COLO829 (cell line): ENCODE results near the gene COL5A2.
A peak's percentile ranks its signal among the peaks of the same experiment; 100 is the strongest.

Experiments used
- DNase-seq: peaks from one replicate; pipeline ENCODE4 v3.0.0; 2012; ENCODE audit warnings: low spot score

Gene COL5A2

DNA sequence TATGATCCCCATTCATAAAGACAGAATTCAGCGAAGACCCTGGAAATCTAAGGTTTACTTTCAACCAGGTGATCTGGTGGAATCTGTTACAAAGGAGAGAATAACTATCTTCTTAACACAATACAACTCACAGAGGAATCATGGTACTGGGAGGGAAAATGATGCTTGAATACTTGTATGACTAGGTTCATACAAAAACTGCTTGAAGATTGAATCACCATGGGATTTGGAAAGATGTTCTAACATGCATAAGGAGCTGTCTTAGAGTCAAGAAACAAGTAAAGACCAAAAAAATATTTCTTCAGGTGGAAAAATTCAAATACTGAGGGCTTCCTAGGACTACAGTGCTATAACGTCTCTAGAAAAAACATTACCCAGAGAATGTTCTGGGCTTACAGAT is 32.2 kb downstream of the COL5A2 start:
- DNase-seq: no peak

DNA sequence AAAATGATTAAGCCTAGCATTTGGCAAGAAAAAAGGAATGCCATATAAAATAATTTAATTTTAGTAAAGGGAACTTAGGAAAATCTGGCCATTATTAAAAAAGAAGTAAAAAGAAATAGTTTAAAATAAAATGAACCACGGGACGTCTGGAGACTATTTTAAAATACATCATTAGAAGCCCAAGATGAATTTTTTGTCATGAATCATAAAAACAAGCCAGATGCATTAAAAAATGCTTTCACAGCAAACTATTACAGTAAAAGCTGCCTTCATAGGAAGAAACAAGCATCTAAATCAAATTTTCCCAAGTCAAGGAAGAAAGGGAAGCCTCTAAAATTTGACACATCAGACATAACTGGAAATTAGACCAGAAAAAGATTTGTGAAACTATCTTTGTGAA is 33.0 kb downstream of the COL5A2 start:
- no peak for DNase-seq

DNA sequence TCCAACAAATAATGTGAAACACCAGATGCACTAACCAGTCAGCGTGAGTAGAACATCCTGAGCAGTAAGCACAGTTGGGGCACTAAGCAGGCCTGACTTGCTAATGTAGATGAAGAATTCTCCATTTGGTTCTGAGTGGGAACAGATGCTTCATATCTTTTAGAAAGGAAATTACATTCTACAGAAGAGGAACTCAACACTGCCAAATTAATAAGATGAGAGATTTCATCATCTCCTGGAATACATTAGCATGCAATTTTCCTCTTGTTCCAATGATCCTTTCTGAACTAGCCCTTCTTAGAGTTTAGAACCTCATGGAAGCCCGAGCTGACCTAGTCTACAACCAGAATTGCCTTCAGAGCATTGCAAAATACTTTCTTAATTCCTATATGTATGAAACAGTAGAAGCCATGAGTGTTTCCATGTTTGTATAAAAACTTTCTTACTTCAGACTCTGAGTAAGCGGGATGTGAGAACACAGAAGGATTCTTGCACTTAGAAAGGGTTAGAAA is 34.8 kb downstream of the COL5A2 start:
- no peak for DNase-seq

DNA sequence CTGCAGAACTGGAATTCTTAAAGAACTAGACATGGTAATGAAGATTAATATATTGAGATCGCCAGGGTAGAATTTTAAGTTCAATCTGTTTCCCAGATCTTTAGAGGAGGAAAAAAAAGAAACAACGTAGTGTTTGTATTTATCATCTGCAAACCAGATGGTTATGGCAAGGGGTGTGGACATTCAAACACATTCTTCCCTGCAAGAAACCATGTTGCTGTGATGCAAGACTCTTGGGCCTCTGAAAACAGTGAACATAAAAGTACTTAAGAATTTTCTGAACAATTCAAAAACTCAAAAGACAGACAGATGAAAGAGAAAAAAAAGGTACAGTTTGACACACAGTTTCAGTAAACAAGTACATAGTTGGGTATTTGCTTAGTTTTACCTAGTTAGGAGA is 35.6 kb downstream of the COL5A2 start:
- no peak for DNase-seq

DNA sequence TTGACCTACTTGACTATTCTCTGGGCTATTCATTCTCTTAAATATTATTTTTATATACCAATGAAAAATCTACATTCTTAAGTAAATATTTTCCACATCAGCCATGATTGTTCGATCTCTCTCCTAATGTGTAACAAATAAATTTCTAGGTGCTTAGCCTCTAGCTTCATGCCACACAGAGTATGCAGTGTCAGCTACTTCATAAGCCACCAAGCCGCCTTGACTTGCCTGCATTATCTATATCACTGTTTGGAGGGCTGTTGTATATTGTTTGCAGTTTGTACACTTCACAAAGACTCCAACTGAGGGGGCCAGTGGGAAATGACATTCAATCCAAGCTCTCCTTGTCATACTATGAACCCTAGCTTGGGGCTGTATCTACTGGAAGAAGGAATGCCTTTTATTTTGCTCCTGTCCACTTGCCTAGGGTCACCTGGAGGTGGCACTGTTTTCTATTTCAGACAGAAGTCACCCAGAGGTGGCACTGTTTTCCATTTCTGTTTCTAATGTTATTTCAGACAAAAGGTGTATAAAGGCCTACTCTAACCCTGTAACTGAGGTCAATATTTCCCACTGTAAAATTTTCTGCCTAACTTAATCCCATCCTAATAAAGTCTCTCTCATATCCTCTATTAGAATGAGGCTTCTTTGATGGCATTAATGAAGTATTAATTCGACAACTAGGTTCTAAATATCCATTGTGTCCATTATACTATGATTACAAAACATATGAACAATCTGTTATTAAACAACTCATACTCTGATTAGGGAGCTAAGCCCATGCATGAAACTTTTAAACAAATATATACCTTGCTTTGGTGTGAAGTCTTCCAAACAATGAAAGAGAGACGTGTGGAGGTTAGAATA is 36.4 kb downstream of the COL5A2 start:
- peak; percentile 27 for DNase-seq

DNA sequence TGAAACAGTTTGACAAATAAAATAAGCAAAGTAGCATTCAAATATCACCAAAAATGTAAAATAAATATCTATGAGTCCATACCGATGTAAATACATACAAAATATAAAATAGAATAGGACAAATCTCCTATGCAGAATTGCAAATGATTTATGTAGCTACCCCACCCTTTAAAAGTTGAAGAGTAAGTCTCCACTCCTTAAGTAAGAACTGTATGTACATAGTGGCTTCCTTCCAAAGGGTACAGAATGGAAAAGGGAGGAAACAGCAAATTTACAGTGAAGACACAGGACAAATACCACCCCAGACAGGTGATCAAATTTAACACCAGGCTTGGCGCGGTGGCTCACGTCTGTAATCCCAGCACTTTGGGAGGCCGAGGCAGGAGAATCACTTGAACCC is 40.8 kb downstream of the COL5A2 start:
- DNase-seq: no peak

DNA sequence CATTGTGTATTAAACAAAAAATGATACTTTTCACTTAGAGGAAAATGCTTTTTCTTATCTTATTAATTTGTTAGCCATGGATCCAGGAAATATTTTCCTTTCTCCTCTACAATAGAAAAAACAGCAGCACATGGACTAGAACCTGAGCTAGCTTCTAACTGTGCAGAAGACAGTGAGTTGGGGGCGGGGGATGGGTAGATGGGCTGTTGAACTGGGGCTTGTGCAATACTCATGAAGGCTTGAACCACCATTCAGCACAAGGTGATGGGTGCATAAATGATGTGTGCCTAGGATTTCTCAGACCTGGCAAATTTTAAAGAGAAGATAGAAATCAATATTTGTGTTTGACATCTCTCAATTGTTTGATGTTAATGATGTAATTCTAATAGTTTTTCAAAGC is 42.0 kb downstream of the COL5A2 start:
- DNase-seq: no peak

DNA sequence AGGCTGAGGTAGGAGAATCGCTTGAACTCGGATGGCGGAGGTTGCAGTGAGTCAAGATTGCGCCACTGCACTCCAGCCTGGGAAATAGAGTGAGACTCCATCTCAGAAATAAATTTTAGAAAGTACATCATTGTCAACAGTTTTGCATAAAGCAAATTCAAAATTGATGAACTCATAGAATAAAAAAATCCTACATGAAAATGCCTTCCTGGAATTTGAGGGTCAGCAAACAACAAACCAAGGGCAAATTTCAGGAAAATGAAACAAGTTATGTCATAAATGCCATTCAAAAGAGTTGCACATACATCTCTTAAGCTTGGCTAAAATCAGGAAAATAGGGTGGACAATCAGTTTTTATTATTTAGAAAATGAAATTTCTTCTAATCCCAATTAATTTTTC is 45.1 kb downstream of the COL5A2 start:
- no peak for DNase-seq

DNA sequence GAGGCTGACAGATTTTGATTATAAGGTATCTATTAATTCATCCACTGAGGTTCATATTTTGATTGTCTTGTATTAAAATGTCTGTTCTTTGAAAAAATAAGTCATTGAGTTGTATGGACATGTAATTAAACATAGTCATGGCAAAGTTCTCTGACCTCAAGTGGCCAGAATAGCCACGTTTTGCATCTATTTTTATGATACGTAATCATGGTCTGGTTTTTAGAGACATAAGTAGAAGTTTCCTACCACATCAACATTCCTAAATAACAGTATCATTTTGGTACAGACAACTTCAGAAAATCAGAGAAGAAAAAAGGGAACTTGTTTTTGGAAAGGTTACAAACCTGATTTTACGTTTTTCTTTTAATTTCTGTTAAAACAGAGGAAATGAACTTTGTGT is 47.6 kb downstream of the COL5A2 start:
- DNase-seq: no peak

DNA sequence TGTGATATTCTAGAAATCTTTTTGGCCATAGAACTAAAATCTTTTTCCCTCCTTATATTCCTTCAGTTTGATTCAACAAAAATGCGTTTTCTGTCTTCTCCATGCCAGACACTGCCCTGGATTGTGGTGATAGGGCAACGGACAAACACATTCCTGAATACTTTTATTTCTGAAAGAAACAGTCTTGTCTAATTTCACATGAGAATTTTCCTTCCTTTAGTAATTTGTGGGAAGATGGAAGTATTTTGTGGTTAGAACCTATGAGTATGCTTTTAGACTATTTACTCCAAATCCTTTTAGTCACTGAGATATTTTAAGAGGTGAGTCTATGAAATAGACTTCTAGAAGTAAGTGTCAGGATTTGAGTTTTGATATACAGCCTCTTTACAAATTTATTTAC is 49.6 kb downstream of the COL5A2 start:
- DNase-seq: no peak

DNA sequence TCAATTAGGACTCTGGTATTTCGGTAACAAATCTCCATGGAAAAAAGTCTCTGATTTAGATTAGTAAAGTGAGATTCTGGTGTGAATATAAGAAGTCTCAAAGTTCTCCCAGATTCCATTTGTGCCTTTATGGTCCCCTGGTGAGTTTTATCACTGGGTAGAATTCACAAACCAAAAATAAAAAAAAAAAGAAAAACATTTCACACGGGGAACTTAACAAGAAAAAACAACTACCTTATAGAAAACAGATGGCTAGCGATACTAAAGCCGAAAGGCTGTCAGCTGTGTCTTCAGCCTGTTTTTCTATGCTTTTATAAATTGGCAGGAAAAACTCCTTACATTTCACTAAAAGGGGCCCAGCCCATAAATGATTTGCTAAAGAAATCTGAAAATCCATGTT is 50.6 kb downstream of the COL5A2 start:
- no peak for DNase-seq

DNA sequence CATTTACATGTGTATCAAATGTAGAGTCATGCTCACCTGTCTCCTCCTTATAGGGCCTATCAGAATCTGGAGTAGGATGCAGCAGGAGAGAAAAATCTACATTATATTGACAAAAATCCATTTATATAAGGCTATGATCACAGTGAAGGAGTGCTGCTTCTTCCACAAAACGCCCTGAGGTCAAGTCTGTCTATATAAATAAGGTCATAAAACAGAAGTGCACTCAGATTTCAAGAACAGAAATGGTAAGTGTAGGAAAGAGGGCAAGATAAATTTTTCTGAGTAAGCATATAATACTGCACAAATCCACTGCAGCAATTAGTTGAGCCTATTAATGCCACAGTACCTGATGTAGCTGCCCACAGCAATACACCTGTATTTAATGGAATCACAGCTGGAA is 51.8 kb downstream of the COL5A2 start:
- no peak for DNase-seq

DNA sequence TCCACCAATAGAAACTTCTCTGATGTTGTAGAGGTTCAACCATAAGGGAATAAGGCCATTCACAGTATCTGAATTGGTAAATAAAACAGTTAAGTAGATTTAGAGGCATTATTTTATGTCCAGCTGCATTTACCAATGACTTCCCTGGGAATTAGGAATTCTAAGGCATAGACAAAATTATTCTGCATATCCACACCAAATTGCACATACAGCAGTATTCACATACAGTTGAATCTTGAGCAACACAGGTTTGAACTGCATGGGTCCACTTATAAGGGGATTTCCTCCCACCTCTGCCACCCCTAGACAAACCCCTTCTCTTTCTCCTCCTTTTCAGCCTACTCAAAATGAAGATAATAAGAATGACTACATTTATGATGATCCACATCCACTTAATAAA is 54.4 kb downstream of the COL5A2 start:
- DNase-seq: no peak

DNA sequence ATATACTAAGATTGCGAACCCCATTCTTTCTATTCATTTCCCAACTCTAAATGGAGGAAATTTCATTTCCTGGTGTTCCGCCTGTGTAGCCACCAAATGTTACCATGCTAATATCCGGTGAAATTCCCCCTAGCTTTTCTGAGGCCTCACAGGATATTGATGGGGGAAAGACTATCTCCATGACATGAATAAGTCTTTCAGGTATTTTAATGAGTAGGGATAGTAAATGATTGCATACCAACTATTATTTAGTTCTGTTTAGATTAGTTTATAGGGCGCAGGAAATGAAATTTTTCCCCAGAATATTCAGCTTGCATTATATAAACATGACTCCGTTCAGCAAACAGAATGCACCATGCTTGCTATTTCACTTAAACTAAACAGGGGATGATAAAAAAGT is 55.4 kb downstream of the COL5A2 start:
- no peak for DNase-seq

DNA sequence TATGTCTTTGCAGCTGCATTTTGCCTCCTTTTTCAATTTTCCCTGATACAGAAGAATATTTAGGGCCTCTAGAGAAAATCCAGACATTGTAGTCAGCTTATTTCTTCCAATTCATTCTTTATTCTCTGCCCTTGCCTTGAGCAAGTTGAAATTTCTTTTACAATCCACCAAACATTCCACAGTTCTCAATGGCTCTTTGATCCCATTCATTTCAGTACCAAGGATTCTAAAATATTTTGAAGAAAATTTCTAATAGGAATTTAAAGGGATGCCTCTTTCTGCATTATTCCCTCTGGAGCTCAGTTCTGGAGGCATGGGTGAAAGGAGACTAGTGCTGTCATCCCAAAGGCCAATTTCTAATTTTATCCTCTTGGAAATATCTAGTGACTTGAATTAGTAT is 61.2 kb downstream of the COL5A2 start:
- no peak for DNase-seq

DNA sequence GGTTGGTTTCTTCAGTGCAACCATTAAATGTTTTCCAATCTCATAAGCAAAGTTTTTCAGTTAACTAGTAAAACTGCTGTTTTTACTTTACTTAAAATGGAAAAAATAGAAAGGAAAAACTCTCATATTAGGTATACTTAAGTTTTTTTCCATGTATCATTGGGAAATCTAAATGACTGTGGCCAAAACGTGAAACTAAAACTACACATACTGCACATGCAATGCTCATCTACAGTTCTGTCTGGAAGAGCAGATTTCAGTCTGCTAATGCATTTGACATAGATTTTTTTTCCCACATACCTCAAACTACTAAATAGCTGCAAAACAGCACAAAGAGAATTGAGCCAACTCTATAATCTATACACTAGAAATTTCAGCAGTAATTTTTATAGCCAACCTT is 62.6 kb downstream of the COL5A2 start:
- no peak for DNase-seq

DNA sequence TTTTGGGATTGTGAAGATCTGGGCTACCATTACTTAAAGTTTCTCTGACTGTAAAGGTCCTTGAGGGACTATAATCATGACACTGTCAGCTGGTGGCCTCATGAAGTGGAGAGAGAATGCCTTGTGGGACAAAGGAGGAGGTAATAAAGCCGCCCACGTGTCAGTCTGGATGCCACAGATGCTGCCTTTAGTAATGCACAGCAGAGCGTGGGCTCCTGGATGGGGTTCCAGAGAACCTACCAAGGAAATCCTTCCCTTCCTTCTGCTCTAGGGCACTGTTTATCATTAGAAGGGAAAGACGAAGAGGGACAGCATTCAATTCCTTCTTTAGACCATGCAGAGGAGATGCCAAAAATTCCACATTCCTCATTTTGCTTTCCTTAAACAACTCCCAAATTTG is 63.5 kb downstream of the COL5A2 start:
- DNase-seq: no peak

DNA sequence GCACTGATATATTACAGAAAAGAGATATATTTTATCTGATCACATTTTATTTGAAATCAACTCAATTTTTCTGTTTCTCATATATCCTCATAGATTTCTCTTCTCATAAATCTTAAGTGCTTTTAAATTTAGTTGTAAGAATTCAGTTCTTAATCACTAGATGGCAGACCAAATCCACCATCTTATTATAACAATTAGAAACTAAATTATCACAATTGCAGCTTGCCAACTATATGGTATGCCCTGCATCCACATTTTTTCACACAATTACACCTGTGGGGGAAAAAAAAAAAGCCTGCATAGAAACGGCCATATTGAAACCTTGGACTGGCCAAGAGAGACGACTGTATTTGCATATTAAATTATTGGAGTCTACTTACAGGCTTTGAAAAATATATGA is 64.4 kb downstream of the COL5A2 start:
- DNase-seq: peak; percentile 8

DNA sequence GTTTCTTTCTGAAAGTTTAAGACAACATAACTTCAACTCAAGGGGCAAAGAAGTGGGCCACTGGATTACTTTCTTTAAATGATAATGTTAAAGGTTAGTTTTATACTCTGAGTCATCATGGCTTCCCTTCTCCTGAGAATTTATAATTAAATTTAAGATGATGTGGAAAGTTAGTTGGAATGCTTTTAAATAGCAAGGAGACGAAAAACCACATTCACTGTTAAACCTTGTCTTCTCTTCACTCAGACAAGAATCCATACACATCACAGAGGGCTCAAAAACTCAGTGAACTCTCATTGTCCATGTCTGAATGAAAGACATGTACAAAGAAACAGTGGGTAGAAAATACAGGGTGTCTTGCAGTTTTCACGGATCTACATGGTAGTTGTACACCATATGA is 65.6 kb downstream of the COL5A2 start:
- peak; percentile 6 for DNase-seq

DNA sequence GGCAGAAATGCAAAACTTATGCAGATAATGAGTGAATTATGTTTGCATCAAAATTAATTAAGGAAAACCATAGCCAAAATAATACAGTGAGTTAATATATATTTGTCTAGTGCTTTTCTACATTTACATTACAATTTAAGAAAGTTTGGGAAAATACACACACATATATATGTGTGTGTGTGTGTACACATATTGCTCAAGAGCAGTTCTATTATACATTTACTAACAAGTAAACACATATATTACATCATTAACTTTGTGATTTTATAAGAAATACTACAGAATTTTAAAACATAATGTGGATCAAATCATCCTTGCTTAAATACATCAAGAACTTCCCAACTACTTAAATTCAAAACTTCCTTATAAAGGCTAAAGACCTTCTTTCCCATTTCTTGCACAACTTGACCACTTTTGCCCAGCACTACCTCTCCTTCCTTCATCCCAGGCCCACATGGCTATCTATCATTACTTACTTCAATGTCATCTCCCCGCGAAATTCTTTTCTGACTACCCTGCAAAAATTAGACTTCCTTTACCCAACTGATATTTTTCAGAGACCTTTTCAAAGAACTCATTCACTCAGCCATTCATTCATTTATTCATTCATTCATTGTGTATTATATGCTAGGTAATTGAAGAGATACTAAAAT is 68.4 kb downstream of the COL5A2 start:
- DNase-seq: no peak

DNA sequence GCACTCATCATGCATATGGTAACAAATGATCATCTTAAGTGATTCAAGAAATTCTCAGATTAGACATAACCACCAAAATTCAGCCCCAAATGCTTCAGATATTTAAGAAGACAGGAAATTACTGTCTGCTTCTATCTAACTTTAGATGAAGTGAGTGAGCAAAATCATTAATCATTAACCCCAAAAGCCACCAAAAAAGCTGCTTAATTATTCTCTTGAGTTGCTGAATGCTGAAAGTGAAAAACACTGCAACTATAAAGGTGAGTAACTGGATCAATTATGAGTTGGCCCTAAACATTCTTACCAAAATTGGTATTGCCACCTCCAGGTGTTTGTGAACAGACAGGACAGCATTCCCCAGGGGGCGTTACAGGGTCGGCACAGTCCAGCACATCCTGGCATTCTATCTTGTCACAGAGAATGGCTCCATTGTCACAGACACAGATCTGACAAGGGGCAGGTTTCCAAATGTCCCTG is 69.6 kb downstream of the COL5A2 start:
- DNase-seq: no peak

DNA sequence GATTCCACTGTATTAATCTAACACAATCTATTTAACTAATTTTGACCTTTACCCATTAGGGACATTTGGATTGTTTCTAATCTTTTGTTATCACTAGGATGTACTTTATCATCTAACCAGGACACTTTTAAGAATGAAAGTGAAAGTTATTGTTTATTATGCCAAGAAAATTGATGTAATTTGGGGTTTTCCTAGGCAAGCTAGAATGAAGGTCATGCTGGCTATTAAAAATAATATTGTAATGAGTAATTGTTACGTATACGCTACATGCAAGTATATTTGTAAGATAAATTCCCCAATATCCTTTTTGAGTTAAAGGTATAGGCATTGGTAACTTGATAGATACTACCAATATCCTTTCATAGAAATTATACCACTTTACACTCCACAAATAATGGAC is 74.6 kb downstream of the COL5A2 start:
- no peak for DNase-seq

DNA sequence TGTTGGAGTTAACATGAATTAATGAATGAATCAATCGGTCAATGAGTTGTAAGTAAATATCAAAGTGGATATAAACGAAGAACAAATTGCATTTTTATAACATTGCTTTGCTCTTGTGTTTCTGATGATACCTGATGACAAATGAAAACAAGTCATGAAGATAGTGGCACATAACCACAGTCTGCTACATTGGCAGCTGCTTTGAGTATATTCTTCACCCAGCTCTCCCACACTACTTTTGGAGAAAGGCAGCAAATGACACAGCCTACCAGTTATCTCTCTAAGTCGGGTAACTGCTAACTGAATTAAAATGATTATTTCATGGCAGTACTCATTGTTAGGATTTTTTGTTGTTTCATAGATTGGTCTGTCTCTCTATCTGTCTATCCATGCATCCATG is 76.8 kb downstream of the COL5A2 start:
- DNase-seq: no peak

DNA sequence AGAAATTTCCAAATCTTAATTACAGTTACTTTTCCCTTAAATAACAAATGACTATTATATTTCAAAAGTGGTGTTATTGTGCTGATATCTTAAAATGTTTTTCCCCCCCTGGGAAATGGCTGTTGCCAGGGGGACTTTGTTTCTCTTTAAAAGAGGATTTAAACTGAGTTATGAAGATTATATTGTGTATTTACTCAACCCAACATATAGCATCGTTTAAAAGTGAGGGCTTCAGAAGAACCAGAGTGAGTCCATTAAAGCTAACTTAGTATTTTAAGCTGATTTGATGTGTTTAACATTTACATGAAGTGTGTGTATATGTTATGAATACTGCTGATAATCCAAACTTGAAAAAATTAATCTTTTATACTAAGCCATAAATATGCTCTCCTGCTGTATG is 81.6 kb downstream of the COL5A2 start:
- no peak for DNase-seq
